GM18499 (cell line): Measurements from ENCODE around the gene MARK2.

Experiments used
- ATAC-seq: cut with Tn5 transposase; IDR thresholded peaks from one replicate; pipeline ENCODE4 v1.9.1; 2021; ENCODE audit warnings: moderate number of reproducible peaks; ENCODE audit not compliant: insufficient read depth, unreplicated experiment

Gene MARK2

GRCh38 chr11:63826471-63827190 lies 12.3 kb upstream of the MARK2 start:
- no peak for ATAC-seq

- ATAC-seq, result no peak
Observed at GRCh38 chr11:63829823-63830489, 9.0 kb upstream of the MARK2 start.

GRCh38 chr11:63831326-63831725 lies 7.6 kb upstream of the MARK2 start:
- ATAC-seq, result no peak

GRCh38 chr11:63832336-63832735 lies 6.6 kb upstream of the MARK2 start:
- no peak for ATAC-seq

GRCh38 chr11:63833048-63833447 lies 5.9 kb upstream of the MARK2 start:
- no peak for ATAC-seq

- no peak for ATAC-seq
Observed at GRCh38 chr11:63834535-63835157, 4.3 kb upstream of the MARK2 start.

GRCh38 chr11:63835158-63835545 lies 3.8 kb upstream of the MARK2 start:
- no peak for ATAC-seq

- no peak for ATAC-seq
Observed at GRCh38 chr11:63837027-63837688, 1.8 kb upstream of the MARK2 start.

GRCh38 chr11:63837739-63838138 lies 1.2 kb upstream of the MARK2 start:
- no peak for ATAC-seq

- ATAC-seq, result no peak
Observed at GRCh38 chr11:63838150-63838677, 696 bp upstream of the MARK2 start.

GRCh38 chr11:63839508-63840355 lies 822 bp downstream of the MARK2 start:
- ATAC-seq, result no peak

- ATAC-seq, result no peak
Observed at GRCh38 chr11:63840356-63841060, 1.6 kb downstream of the MARK2 start.

- ATAC-seq, result no peak
Observed at GRCh38 chr11:63841554-63841953, 2.6 kb downstream of the MARK2 start.

- ATAC-seq, result no peak
Observed at GRCh38 chr11:63843041-63843440, 4.1 kb downstream of the MARK2 start.

GRCh38 chr11:63844836-63845235 lies 5.9 kb downstream of the MARK2 start:
- no peak for ATAC-seq

- ATAC-seq, result no peak
Observed at GRCh38 chr11:63845303-63845702, 6.4 kb downstream of the MARK2 start.

GRCh38 chr11:63845911-63846310 lies 7.0 kb downstream of the MARK2 start:
- ATAC-seq, result no peak

- no peak for ATAC-seq
Observed at GRCh38 chr11:63846897-63847296, 8.0 kb downstream of the MARK2 start.

GRCh38 chr11:63847363-63847762 lies 8.5 kb downstream of the MARK2 start:
- ATAC-seq, result no peak
